ENCODE results near the gene RNF130. TPM values are rescaled to one million over a fixed set of nuclear protein-coding genes. Genes with fewer than 3 reads are reported as not detected.
"Not testable (repeated sequence)": the region's sequence is repeated elsewhere in the genome, so short reads cannot be mapped to it uniquely, and the experiment has no call there.

RNF130 gene
- total and polyA plus RNA-seq, 2 donors from 2014 or later, result 73.9 to 88.1 TPM

GRCh38 chr5:180001136-180001535 is 70.4 kb downstream of the RNF130 start:
- no peak overlapping the region for H3K4me3 ChIP-seq (ENCODE audit: low read length in 3 of 3)
- no peak overlapping the region for H3K9ac ChIP-seq (ENCODE audit: low read length in 3 of 3)
- intact Hi-C loops (cut with DNase I), result no loop called here
- no peaks in the 10 kb centered on the region for H3K4me1 ChIP-seq (ENCODE audit: control insufficient read depth in 2 of 3, insufficient read depth in 2 of 3, low read depth in 1 of 3, low read length in 3 of 3)
- H3K27ac ChIP-seq (ENCODE audit: low read depth in 2 of 2, low read length in 2 of 2), result no peak overlapping the region
- no peaks in the 10 kb centered on the region for H3K27me3 ChIP-seq (ENCODE audit: control insufficient read depth, insufficient read depth, low read length)
- H3K36me3 ChIP-seq (ENCODE audit: control insufficient read depth in 2 of 3, insufficient read depth in 3 of 3, low read length in 3 of 3), result peaks cover 0 to 5% (median 0%) of the 10 kb centered on the region in 3 donors
- FAIRE-seq (no peak), DNase-seq (no peak)
- H3K9me3 ChIP-seq (ENCODE audit: control insufficient read depth in 2 of 3, insufficient read depth in 1 of 3, low read length in 3 of 3), result peaks cover 0 to 3% (median 0%) of the 10 kb centered on the region in 3 donors
- TF ChIP-seq CTCF (IDR thresholded peaks at IDR 0.05; ENCODE audit: borderline replicate concordance, extremely low read depth, insufficient read depth), result no peak

GRCh38 chr5:179998485-179998884 is 73.1 kb downstream of the RNF130 start:
- DNase-seq (no peak), FAIRE-seq (no peak)
- H3K4me1 ChIP-seq (ENCODE audit: control insufficient read depth in 2 of 3, insufficient read depth in 2 of 3, low read depth in 1 of 3, low read length in 3 of 3), result no peaks in the 10 kb centered on the region
- intact Hi-C loops (cut with DNase I), result no loop called here
- H3K27me3 ChIP-seq (ENCODE audit: control insufficient read depth, insufficient read depth, low read length), result no peaks in the 10 kb centered on the region
- no peak overlapping the region for H3K4me3 ChIP-seq (ENCODE audit: low read length in 3 of 3)
- H3K9me3 ChIP-seq (ENCODE audit: control insufficient read depth in 2 of 3, insufficient read depth in 1 of 3, low read length in 3 of 3), result peaks cover 0 to 5% (median 0%) of the 10 kb centered on the region in 3 donors
- no peak overlapping the region for H3K27ac ChIP-seq (ENCODE audit: low read depth in 2 of 2, low read length in 2 of 2)
- peaks cover 0 to 5% (median 0%) of the 10 kb centered on the region in 3 donors for H3K36me3 ChIP-seq (ENCODE audit: control insufficient read depth in 2 of 3, insufficient read depth in 3 of 3, low read length in 3 of 3)
- no peak for TF ChIP-seq CTCF (IDR thresholded peaks at IDR 0.05; ENCODE audit: borderline replicate concordance, extremely low read depth, insufficient read depth)
- no peak overlapping the region for H3K9ac ChIP-seq (ENCODE audit: low read length in 3 of 3)

- Histone ChIP-seq H3K36me3 (ENCODE audit: control insufficient read depth in 2 of 3, insufficient read depth in 3 of 3, low read length in 3 of 3) (no peaks in the 10 kb centered on the region), H3K27me3 (ENCODE audit: control insufficient read depth, insufficient read depth, low read length) (no peaks in the 10 kb centered on the region), H3K27ac (ENCODE audit: low read depth in 2 of 2, low read length in 2 of 2) (no peak overlapping the region), H3K9ac (ENCODE audit: low read length in 3 of 3) (no peak overlapping the region), H3K4me1 (ENCODE audit: control insufficient read depth in 2 of 3, insufficient read depth in 2 of 3, low read depth in 1 of 3, low read length in 3 of 3) (no peaks in the 10 kb centered on the region), H3K9me3 (ENCODE audit: control insufficient read depth in 2 of 3, insufficient read depth in 1 of 3, low read length in 3 of 3) (peaks cover 0 to 5% (median 0%) of the 10 kb centered on the region in 3 donors), H3K4me3 (ENCODE audit: low read length in 3 of 3) (no peak overlapping the region)
- intact Hi-C loops (cut with DNase I), result no loop called here
- no peak for FAIRE-seq
- no peak for TF ChIP-seq CTCF (IDR thresholded peaks at IDR 0.05; ENCODE audit: borderline replicate concordance, extremely low read depth, insufficient read depth)
- DNase-seq, result no peak
Measured at GRCh38 chr5:179994583-179995323, 76.8 kb downstream of the RNF130 start.

- H3K9me3 ChIP-seq (ENCODE audit: control insufficient read depth in 2 of 3, insufficient read depth in 1 of 3, low read length in 3 of 3); H3K9ac ChIP-seq (ENCODE audit: low read length in 3 of 3); H3K4me3 ChIP-seq (ENCODE audit: low read length in 3 of 3); DNase-seq; H3K36me3 ChIP-seq (ENCODE audit: control insufficient read depth in 2 of 3, insufficient read depth in 3 of 3, low read length in 3 of 3); H3K4me1 ChIP-seq (ENCODE audit: control insufficient read depth in 2 of 3, insufficient read depth in 2 of 3, low read depth in 1 of 3, low read length in 3 of 3); H3K27ac ChIP-seq (ENCODE audit: low read depth in 2 of 2, low read length in 2 of 2); intact Hi-C loops (cut with DNase I); H3K27me3 ChIP-seq (ENCODE audit: control insufficient read depth, insufficient read depth, low read length); FAIRE-seq: not testable (repeated sequence)
Measured at GRCh38 chr5:179992855-179993254, 78.7 kb downstream of the RNF130 start.
